GM12874 (cell line): ENCODE measurements around the gene LIMK2.

Experiments used
- CTCF ChIP-seq: IDR thresholded peaks from 2 replicates; pipeline ENCODE4 v1.5.1; 2011; ENCODE audit warnings: low read depth, mild to moderate bottlenecking, control low read depth, low read length, moderate library complexity; ENCODE audit not compliant: insufficient read depth

Gene LIMK2

GRCh38 chr22:31286360-31287255, 74.5 kb downstream of the LIMK2 start:
- TF ChIP-seq CTCF = no peak

GRCh38 chr22:31287818-31288495, 75.9 kb downstream of the LIMK2 start:
- TF ChIP-seq CTCF = no peak

- no peak for TF ChIP-seq CTCF
Measured at GRCh38 chr22:31288496-31289240, 76.6 kb downstream of the LIMK2 start.

- TF ChIP-seq CTCF = no peak
Measured at GRCh38 chr22:31289344-31289743, 77.2 kb downstream of the LIMK2 start.

- TF ChIP-seq CTCF = no peak
Measured at GRCh38 chr22:31290494-31291471, 78.7 kb downstream of the LIMK2 start.

- no peak for TF ChIP-seq CTCF
Measured at GRCh38 chr22:31291481-31292235, 79.6 kb downstream of the LIMK2 start.
